Keratinocyte (primary cell): ENCODE results near the gene PAX3.
A peak's percentile ranks its signal among the peaks of the same experiment; 100 is the strongest.

Experiments used
- CTCF ChIP-seq, 3 experiments: IDR thresholded peaks in 1 of 3; conservative IDR thresholded peaks in 1 of 3; optimal IDR thresholded peaks in 1 of 3; 2 replicates in 2 of 3; 3 replicates in 1 of 3; pipeline versions ENCODE3 to v1.5.1; 2011; ENCODE audit warnings: low read length in 3 of 3, mild to moderate bottlenecking in 3 of 3, moderate library complexity in 2 of 3, control low read depth in 1 of 3, inconsistent platforms in 1 of 3; ENCODE audit not compliant: insufficient read depth in 2 of 3; ENCODE audit errors: extremely low read depth in 1 of 3
- EZH2 ChIP-seq: IDR thresholded peaks from one replicate; pipeline ENCODE4 v1.6.1; 2012; ENCODE audit warnings: inconsistent platforms, mild to moderate bottlenecking, low read length, moderate library complexity

GRCh38 chr2:222307978-222308730, 9.4 kb upstream of the PAX3 start:
- TF ChIP-seq EZH2 (peak; percentile 43), CTCF (optimal IDR thresholded peaks at IDR 0.05 in 1 of 3, IDR thresholded peaks at IDR 0.05 in 1 of 3, conservative IDR thresholded peaks at IDR 0.05 in 1 of 3; ENCODE audit: extremely low read depth in 1 of 3, insufficient read depth in 2 of 3, low read length in 3 of 3) (no peak)
